ENCODE results near the gene DNAJB13.

GRCh38 chr11:74004759-74005615 lies 54.2 kb downstream of the DNAJB13 start:
- no peak for TF ChIP-seq EZH2 (optimal IDR thresholded peaks at IDR 0.05; ENCODE audit: low read depth, low read length)
- TF ChIP-seq EZH2phosphoT487 (IDR thresholded peaks at IDR 0.05; ENCODE audit: low read length): no peak
- TF ChIP-seq CTCF (IDR thresholded peaks at IDR 0.05; ENCODE audit: low read length): no peak
